ENCODE data around the gene ZFP36L2.

GRCh38 chr2:43185146-43185545 is 41.3 kb downstream of the ZFP36L2 start:
- TF ChIP-seq GATA2 (IDR thresholded peaks at IDR 0.05; ENCODE audit: low read depth, low read length) (no peak), GATA3 (IDR thresholded peaks at IDR 0.05; ENCODE audit: low read depth, low read length) (no peak)

Data from SH-SY5Y (cell line).